HG02798 (cell line): Measurements from ENCODE around the gene TMEM209.
"Not testable (repeated sequence)": the region's sequence is repeated elsewhere in the genome, so short reads cannot be mapped to it uniquely, and the experiment has no call there.

Source experiments
- ATAC-seq: cut with Tn5 transposase; IDR thresholded peaks from one replicate; pipeline ENCODE4 v1.9.1; 2021; ENCODE audit warnings: mild to moderate bottlenecking; ENCODE audit not compliant: unreplicated experiment, poor library complexity

Gene TMEM209

GRCh38 chr7:130178251-130178650, 27.0 kb downstream of the TMEM209 start:
- ATAC-seq = no peak

DNA sequence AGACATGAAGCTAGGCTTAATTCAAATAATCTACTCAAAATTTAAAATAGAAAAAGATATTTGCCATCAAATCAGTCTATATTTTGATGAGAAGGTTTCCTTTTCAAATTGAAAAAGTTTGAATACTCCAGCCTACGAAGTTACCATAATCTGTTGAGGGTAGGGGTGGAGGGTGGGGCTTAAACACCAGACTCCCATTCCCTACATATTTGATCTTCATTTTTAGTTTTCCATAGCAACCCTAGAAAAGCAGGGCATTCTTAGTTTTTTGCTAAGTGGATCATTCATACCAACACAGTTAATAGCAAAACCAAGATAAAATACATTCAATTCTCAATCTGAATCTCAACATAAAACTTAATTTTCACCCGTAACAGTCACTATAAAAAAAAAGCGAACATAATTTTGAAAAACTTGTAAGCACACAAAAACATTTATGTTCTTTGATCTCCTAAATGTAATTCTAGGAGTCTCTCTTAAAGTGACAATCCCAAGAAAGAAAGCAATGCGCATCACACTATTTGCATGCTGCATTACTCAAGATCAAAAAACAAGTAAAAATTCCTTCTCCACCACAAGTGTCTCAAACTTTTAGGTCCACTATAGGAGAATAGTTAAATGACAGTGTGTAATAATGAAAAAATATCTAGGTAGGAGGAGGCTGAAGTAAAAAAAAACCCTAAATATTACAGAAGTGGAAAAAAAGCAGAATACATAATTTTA, 30.8 kb downstream of the TMEM209 start:
- no peak for ATAC-seq

DNA sequence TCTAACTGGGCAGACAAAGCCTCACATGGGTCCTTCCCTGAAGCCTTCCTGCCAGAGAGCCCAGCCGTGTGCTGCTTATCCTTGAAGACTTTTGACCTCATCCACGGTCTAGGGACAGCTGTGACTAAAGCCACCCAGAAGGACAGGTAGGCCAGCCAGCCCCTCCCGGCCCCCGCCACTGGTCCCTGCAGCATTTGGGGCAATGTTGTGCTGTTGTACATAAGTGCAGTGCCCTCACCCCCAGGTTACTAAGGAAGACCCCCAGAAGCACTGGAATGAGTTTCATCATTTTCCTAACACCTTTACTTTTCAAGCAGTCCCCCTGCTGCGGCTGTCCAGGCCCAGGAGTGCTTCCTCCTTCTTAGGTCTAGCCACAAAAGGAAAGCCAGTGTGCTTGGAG, 43.0 kb downstream of the TMEM209 start:
- no peak for ATAC-seq

GRCh38 chr7:130160455-130160854, 44.8 kb downstream of the TMEM209 start:
- ATAC-seq = no peak

DNA sequence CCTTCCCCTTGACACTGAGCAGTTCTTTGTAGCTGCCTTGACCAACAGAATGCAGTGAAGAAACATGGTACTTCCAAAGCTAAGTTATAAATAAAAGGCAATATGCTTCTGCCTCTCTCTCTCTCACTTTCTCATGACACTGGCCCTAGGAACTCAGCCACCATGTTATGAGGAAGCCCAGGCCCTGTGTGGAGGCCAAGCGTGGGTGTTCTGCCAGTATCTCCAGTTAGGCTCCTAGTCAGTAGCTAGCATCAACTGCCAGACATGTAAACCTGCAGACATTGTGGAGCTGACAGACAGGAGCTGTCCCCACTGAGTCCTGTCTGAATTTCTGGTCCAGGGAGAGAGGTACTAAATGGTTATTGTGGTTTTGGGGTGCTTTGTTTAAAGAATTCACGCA, 45.2 kb downstream of the TMEM209 start:
- no peak for ATAC-seq

- no peak for ATAC-seq
Observed at GRCh38 chr7:130157700-130158099, 47.5 kb downstream of the TMEM209 start.

GRCh38 chr7:130156140-130156539, 49.1 kb downstream of the TMEM209 start:
- no peak for ATAC-seq

- no peak for ATAC-seq
Observed at GRCh38 chr7:130154501-130155317, 50.5 kb downstream of the TMEM209 start.

DNA sequence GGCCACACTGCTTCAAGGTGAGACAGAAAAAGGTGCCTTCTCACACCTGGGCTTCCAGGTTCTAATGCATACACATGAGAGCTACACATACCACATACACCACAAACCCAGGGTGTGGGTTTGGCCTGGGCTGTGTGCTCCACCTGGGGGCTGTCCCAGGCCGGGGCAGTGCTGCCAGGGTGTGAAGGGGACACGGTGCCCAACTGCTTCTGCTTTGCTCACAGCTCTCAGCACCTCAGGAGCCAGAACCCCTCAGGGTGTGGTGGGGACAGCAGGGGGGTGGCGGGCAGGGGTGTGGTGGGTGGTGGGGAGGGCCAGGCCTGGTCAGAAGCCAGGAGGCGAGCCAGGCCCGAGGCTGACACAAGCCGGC, 51.1 kb downstream of the TMEM209 start:
- ATAC-seq = no peak

- no peak for ATAC-seq
Observed at GRCh38 chr7:130153211-130153908, 51.8 kb downstream of the TMEM209 start.

DNA sequence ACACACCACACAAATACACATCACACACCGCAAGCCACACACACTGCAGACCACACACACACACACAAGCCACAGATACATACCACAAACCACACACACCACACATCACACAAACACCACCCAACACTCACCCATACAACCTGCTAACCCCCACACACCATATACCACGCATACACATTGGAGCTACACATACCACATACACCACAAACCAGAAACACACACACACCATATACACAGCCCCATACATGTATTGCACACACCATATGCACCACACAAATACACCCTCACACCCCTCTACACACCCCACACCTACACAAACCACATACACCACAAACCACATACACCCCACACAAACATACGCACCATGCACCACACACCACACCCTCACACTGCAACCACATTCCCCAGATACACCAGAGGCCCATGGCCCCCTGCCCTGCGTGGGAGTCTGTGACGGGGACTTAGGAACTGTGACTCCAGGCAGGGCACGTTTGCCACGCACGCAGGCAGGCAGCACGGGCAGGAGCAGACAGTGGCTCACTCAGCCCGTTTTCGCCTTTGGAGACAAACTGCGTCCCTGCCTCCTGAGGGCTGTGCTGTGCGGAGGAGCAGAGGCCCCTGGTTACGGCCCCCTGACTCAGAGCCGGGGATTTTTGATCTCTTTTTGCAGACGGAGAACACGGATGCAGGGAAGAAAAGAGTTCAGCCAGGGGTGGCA, 52.6 kb downstream of the TMEM209 start:
- ATAC-seq = no peak

- ATAC-seq = no peak
Observed at GRCh38 chr7:130151591-130152492, 53.4 kb downstream of the TMEM209 start.

GRCh38 chr7:130150587-130150986, 54.6 kb downstream of the TMEM209 start:
- ATAC-seq = no peak

DNA sequence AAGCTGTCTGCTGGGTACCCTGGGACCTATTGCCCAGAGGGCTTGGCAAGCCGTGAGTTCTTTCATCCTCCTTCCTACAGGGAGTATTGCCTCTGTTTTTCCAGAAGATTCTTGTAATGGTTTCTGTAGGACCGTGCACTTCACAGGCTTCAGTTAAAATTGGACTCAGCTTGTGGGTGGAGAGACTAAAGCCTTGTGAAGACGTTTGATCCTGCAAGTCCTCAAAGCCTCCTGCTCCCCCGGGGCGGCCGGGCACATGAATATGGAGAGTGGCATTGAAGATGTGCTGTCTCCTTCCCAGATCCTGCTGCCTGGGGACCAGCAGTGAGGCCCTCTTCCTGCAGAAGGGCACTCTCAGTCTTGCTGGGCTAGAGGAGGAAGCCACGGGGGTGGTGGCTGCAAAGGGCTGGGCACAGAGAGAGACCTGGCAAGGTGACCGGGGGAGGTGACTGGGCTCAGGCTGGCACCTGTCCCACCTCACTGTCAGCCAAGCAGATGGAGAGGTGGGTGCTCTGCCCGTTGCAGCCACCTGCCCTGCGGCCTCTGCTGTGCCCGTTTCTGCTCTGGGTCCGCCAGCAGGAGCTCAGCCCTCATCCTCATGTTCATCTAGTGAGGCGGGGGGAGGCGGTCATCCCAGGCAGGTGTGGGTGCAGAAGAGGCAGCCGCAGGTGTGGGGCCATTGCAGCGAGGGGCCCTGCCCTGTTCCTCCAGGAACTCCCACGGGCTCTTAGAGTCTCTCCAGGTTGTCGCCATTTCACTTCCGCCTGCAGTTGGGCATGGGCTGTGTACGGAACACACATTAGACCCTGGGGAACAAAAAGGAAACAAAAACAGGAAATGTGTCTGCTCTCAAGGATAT, 55.7 kb downstream of the TMEM209 start:
- ATAC-seq = no peak

DNA sequence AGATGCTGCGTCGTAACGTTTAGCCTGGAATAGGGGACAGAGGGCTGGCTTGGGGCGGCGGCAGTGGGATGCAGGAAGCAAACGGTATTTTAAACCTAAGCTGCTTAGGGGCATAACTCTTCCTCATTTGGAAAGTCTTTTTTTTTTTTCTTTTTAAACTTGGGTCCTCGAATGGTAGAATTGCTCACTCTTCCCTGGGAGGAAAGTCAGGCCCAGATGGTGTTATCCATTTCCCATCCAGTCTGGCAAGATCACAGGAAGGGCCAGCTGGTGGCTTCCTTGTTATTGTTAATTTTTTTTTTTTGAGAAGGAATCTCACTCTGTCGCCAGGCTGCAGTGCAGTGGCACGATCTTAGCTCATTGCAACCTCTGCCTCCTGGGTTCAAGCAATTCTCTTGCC, 56.6 kb downstream of the TMEM209 start:
- ATAC-seq = no peak

GRCh38 chr7:130147710-130148325, 57.4 kb downstream of the TMEM209 start:
- ATAC-seq = no peak

- no peak for ATAC-seq
Observed at GRCh38 chr7:130146693-130147405, 58.4 kb downstream of the TMEM209 start.

GRCh38 chr7:130146142-130146541, 59.1 kb downstream of the TMEM209 start:
- not testable (repeated sequence) for ATAC-seq
